Pancreas (tissue), 10 donors: Measurements from ENCODE around the gene RANBP10. TPM values are rescaled to one million over a fixed set of nuclear protein-coding genes. Genes with fewer than 3 reads are reported as not detected.
"Not testable (repeated sequence)": the region's sequence is repeated elsewhere in the genome, so short reads cannot be mapped to it uniquely, and the experiment has no call there.

Experiments
- ATAC-seq, 4 donors: fragments of 200-7000 bp; cut with Tn5 transposase; one replicate each; pipeline versions ENCODE4 v1.8.0 to v1.9.1; 2020; ENCODE audit warnings: mild to moderate bottlenecking in 4 of 4, moderate library complexity in 4 of 4
- DNase-seq, 6 donors: peaks; one replicate each; pipeline ENCODE4 v3.0.0-alpha.2; 2020
- FAIRE-seq: peaks from 2 replicates; lab custom pipeline; 2012; peaks lifted over from hg19 to GRCh38; lab: Jason Lieb, UNC
- H3K27ac ChIP-seq, 4 donors: fragments of 200-600 bp; sonication (generic); 1 replicate in 3 of 4; 2 replicates in 1 of 4; pipeline versions ENCODE4 v1.5.0 to v1.8.0; 2020
- H3K27me3 ChIP-seq, 4 donors: fragments of 200-600 bp; one replicate each; pipeline ENCODE4 v1.8.0; 2021
- H3K36me3 ChIP-seq, 3 donors: fragments of 200-600 bp; sonication (generic) in 1 of 3; one replicate each; pipeline versions ENCODE4 v1.5.0 to v1.8.0; 2020 to 2021
- H3K4me1 ChIP-seq, 3 donors: fragments of 200-600 bp; one replicate each; pipeline ENCODE4 v1.8.0; 2021
- H3K4me3 ChIP-seq, 4 donors: fragments of 200-600 bp; sonication (generic) in 2 of 4; one replicate each; pipeline versions ENCODE4 v1.5.0 to v1.8.0; 2020 to 2021
- H3K9me3 ChIP-seq, 4 donors: fragments of 200-600 bp; one replicate each; pipeline ENCODE4 v1.8.0; 2021
- WGBS, 2 donors: extraction: QIAGEN DNeasy Blood & Tissue Kit; methylation state at CpG; one replicate each; pipeline ENCODE4 v1.1.7; 2013; 5-methylcytosine and 5-hydroxymethylcytosine counted together
- intact Hi-C, 3 donors: fragments of 100-400 bp; cut with DNase I; formaldehyde crosslinking; loops; one replicate each; pipeline versions ENCODE4 v1.11.1 to v1.14.2; 2022
- polyA plus RNA-seq, 2 donors: library from polyadenylated mRNA; stranded (reverse); fragments of 200-250 nt; gene quantifications; one replicate each; pipeline ENCODE4 v1.2.3, GENCODE V29; 2013
- total RNA-seq, 6 donors: library from RNA; stranded (reverse); fragmentation: NEBNext Ultra II Directional in 4 of 6; extraction: Animal tissue kit (Norgen Biotek cat#: 25700) in 4 of 6; gene quantifications; one replicate each; pipeline versions ENCODE4 v1.2.1 to v1.2.4, GENCODE V29; 2021 to 2023
- TF ChIP-seq, protein P1 (sequence below), 4 donors: fragments of 200-600 bp; sonication (generic) in 3 of 4; IDR thresholded peaks; one replicate each; pipeline versions ENCODE4 v1.5.0 to v1.8.0; 2021; ENCODE audit warnings: antibody characterized with exemption in 4 of 4
- donor health status: healthy with polysubstance abuse.
- donor health status: DM: no; HTN: no; CAD: no; lungs with moderate emphysema.
- donor health status: DM: no; HTN: no; CAD: no.
- donor health status: control.
- donor health status: control.
- donor health status: Bipolar disorder and iron deficiency.
- donor health status: DM: yes; HTN: yes; CAD: no.
- donor health status: DM: no; HTN: no; CAD: no.
- donor health status: DM: no; HTN: no; CAD: no.
- donor health status: DM: yes; HTN: yes; CAD: no.

The RANBP10 gene
- total and polyA plus RNA-seq, 8 donors: 8.7 to 15.4 (median 11.6) TPM

- H3K27ac ChIP-seq: no peak overlapping the region
- no peak overlapping the region for H3K4me3 ChIP-seq
- H3K4me1 ChIP-seq: peaks cover 0 to 5% (median 0%) of the 10 kb centered on the region in 3 donors
- no peaks in the 10 kb centered on the region for H3K36me3 ChIP-seq
- 90 to 91% methylated on average over 1 of the region's 1 CpG for WGBS, 2 donors
- TF ChIP-seq, protein P1, sequence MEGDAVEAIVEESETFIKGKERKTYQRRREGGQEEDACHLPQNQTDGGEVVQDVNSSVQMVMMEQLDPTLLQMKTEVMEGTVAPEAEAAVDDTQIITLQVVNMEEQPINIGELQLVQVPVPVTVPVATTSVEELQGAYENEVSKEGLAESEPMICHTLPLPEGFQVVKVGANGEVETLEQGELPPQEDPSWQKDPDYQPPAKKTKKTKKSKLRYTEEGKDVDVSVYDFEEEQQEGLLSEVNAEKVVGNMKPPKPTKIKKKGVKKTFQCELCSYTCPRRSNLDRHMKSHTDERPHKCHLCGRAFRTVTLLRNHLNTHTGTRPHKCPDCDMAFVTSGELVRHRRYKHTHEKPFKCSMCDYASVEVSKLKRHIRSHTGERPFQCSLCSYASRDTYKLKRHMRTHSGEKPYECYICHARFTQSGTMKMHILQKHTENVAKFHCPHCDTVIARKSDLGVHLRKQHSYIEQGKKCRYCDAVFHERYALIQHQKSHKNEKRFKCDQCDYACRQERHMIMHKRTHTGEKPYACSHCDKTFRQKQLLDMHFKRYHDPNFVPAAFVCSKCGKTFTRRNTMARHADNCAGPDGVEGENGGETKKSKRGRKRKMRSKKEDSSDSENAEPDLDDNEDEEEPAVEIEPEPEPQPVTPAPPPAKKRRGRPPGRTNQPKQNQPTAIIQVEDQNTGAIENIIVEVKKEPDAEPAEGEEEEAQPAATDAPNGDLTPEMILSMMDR (IDR thresholded peaks at IDR 0.05): no peak
- H3K9me3 ChIP-seq: no peaks in the 10 kb centered on the region
- no peaks in the 10 kb centered on the region for H3K27me3 ChIP-seq
- ATAC-seq (no peak), FAIRE-seq (no peak), DNase-seq (no peak)
- intact Hi-C loops: no loop called here
Observed at GRCh38 chr16:67701420-67701819, 104.9 kb downstream of the RANBP10 start.

- TF ChIP-seq, protein P1 (IDR thresholded peaks at IDR 0.05): no peak
- Histone ChIP-seq H3K4me1 (no peaks in the 10 kb centered on the region), H3K27me3 (no peaks in the 10 kb centered on the region), H3K4me3 (no peak overlapping the region), H3K9me3 (no peaks in the 10 kb centered on the region), H3K36me3 (no peaks in the 10 kb centered on the region), H3K27ac (no peak overlapping the region)
- no peak for DNase-seq
- intact Hi-C loops: no loop called here
- no peak for FAIRE-seq
- 98 to 99% methylated on average over 7 of the region's 7 CpGs for WGBS, 2 donors
- ATAC-seq: no peak
Observed at GRCh38 chr16:67699265-67699664, 107.1 kb downstream of the RANBP10 start.

GRCh38 chr16:67697422-67698185, 108.8 kb downstream of the RANBP10 start:
- no peak overlapping the region for H3K4me3 ChIP-seq
- H3K9me3 ChIP-seq: no peaks in the 10 kb centered on the region
- H3K27ac ChIP-seq: no peak overlapping the region
- intact Hi-C loops: no loop called here
- H3K36me3 ChIP-seq: no peaks in the 10 kb centered on the region
- 80 to 87% methylated on average over 4 of the region's 4 CpGs for WGBS, 2 donors
- no peaks in the 10 kb centered on the region for H3K4me1 ChIP-seq
- TF ChIP-seq, protein P1 (IDR thresholded peaks at IDR 0.05): no peak
- no peaks in the 10 kb centered on the region for H3K27me3 ChIP-seq
- DNase-seq (no peak), ATAC-seq (no peak), FAIRE-seq (no peak)

DNA sequence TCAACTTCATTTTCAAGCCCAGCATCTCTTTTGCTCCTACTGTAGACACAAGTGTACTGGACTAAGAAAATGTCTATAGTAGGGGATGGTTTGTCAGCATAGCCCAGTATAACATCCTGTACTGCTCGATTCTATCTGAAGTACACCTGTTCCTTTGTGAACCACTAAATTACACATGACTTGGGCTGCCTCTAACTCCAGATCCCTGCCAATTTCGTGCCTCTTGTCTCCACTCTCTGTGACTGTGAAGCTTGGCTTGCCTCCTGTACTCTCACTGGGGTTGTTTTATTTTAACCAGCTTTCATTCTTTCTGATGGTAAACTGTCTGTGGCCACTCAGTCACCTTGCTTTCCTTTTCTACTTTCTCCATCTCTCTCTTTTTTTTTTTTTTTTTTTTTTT, 111.7 kb downstream of the RANBP10 start:
- Histone ChIP-seq H3K9me3 (no peaks in the 10 kb centered on the region), H3K27me3 (no peaks in the 10 kb centered on the region), H3K4me1 (no peaks in the 10 kb centered on the region), H3K36me3 (no peaks in the 10 kb centered on the region), H3K4me3 (no peak overlapping the region), H3K27ac (no peak overlapping the region)
- intact Hi-C loops: no loop called here
- TF ChIP-seq, protein P1 (IDR thresholded peaks at IDR 0.05): no peak
- 62 to 63% methylated on average over 2 of the region's 2 CpGs for WGBS, 2 donors
- no peak for ATAC-seq
- no peak for FAIRE-seq
- no peak for DNase-seq

DNA sequence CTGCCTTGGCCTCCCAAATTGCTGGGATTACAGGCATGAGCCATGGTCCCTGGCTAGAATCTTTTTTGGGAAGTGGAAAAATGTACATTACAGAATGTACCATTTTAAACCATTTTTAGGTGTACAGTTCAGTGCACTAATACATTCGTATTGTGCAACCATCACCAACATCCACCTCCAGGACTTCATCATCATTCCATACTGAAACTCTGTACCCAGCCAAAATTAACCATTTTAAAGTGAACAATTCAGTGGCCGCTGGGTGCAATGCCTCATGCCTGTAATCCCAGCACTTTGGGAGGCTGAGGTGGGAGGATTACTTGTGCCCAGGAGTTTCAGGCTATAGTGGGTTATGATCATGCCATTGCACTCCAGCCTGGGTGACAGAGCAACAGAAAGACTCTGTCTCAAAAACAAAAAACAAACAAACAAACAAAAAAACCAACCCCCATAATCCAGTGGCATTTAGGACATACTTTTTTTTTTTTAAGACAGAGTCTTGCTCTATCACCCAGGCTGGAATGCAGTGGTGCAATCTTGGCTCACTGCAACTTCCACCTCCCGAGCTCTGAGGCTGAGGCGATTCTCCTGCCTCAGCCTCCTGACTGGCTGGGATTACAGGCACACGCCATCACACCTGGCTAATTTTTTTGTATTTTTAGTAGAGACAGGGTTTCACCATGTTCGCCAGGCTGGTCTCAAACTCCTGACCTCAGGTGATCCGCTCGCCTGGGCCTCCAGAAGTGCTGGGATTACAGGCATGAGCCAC, 112.7 kb downstream of the RANBP10 start:
- DNase-seq, H3K27ac ChIP-seq, FAIRE-seq, H3K4me1 ChIP-seq, H3K27me3 ChIP-seq, intact Hi-C loops, H3K36me3 ChIP-seq, H3K9me3 ChIP-seq, H3K4me3 ChIP-seq, ATAC-seq: not testable (repeated sequence)
- 93 to 97% methylated on average over 8 of the region's 8 CpGs for WGBS, 2 donors
